ENCODE data around the gene SPDYE3. TPM values are rescaled to one million over a fixed set of nuclear protein-coding genes. Genes with fewer than 3 reads are reported as not detected.

SPDYE3 gene
- total and polyA plus RNA-seq, 2 experiments from 2014 or later: 3.4 TPM; not detected in 1

DNA sequence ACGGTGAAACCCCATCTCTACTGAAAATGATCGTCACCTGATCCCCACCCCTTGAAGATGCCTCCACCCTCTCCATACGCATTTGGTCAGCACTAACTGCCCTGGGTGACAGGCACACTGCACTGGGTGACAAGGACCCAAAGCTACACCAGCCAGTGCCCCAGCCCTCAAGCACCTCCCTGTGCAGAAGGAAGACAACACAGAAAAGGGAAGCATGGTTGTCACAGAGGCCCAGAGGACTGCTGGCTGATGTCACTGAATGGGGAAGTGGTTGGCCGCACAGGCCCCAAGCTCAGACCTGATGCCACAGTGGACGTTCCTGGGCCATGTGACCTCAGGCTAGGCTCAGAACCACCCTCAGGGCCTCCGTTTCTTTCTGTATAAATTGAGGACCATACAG is 61.6 kb downstream of the SPDYE3 start:
- no peaks in the 10 kb centered on the region for H3K4me1 ChIP-seq (ENCODE audit: insufficient read depth)
- no peaks in the 10 kb centered on the region for H3K79me2 ChIP-seq
- H3K4me2 ChIP-seq: no peak overlapping the region
- no peak overlapping the region for H3K4me3 ChIP-seq
- no peak overlapping the region for H2AFZ ChIP-seq
- DNase-seq (ENCODE audit: low spot score): no peak
- H3K9me2 ChIP-seq (replicated peaks; ENCODE audit: insufficient read depth): no peaks in the 10 kb centered on the region
- H4K20me1 ChIP-seq (ENCODE audit: insufficient read depth, poor library complexity, severe bottlenecking): no peaks in the 10 kb centered on the region
- no peaks in the 10 kb centered on the region for H3K27me3 ChIP-seq
- no peaks in the 10 kb centered on the region for H3K36me3 ChIP-seq (replicated peaks; ENCODE audit: insufficient read depth, low read depth)
- no peaks in the 10 kb centered on the region for H3K9me3 ChIP-seq (ENCODE audit: low read depth)
- no peak overlapping the region for H3K27ac ChIP-seq
- TF ChIP-seq, protein P1, sequence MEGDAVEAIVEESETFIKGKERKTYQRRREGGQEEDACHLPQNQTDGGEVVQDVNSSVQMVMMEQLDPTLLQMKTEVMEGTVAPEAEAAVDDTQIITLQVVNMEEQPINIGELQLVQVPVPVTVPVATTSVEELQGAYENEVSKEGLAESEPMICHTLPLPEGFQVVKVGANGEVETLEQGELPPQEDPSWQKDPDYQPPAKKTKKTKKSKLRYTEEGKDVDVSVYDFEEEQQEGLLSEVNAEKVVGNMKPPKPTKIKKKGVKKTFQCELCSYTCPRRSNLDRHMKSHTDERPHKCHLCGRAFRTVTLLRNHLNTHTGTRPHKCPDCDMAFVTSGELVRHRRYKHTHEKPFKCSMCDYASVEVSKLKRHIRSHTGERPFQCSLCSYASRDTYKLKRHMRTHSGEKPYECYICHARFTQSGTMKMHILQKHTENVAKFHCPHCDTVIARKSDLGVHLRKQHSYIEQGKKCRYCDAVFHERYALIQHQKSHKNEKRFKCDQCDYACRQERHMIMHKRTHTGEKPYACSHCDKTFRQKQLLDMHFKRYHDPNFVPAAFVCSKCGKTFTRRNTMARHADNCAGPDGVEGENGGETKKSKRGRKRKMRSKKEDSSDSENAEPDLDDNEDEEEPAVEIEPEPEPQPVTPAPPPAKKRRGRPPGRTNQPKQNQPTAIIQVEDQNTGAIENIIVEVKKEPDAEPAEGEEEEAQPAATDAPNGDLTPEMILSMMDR (IDR thresholded peaks at IDR 0.05; ENCODE audit: poor library complexity): no peak
- TF ChIP-seq EZH2phosphoT487 (IDR thresholded peaks at IDR 0.05; ENCODE audit: low read depth, severe bottlenecking, unreplicated experiment) (no peak), EZH2 (IDR thresholded peaks at IDR 0.05; ENCODE audit: borderline replicate concordance) (no peak)
- 82% methylated on average over 6 of the region's 6 CpGs for WGBS (ENCODE audit: low lambda C conversion rate, missing lambda C conversion rate)

DNA sequence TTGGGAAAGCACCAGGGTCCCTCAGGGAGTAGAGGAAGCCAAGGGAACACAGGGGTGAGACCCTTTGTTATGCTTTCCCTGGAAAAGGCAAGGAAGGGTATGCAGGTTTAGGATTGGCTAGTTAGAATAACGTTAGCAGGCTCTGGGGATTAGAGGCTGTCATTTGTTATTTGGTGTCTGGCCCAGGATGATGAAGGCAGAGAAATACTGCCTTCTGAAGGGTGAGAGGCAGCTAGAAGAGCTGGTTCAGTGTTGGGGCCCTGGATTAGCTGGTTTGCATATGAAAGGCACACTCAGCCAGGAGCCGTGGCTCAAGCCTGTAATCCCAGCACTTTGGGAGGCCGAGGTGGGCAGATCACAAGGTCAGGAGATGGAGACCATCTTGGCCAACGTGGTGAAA is 62.8 kb downstream of the SPDYE3 start:
- no peak overlapping the region for H3K4me3 ChIP-seq
- no peak for DNase-seq (ENCODE audit: low spot score)
- 10% methylated on average over 4 of the region's 4 CpGs for WGBS (ENCODE audit: low lambda C conversion rate, missing lambda C conversion rate)
- no peak overlapping the region for H2AFZ ChIP-seq
- TF ChIP-seq EZH2phosphoT487 (IDR thresholded peaks at IDR 0.05; ENCODE audit: low read depth, severe bottlenecking, unreplicated experiment): no peak
- TF ChIP-seq EZH2 (IDR thresholded peaks at IDR 0.05; ENCODE audit: borderline replicate concordance): no peak
- TF ChIP-seq, protein P1 (IDR thresholded peaks at IDR 0.05; ENCODE audit: poor library complexity): no peak
- H3K27ac ChIP-seq: no peak overlapping the region
- H3K36me3 ChIP-seq (replicated peaks; ENCODE audit: insufficient read depth, low read depth): no peaks in the 10 kb centered on the region
- H3K4me1 ChIP-seq (ENCODE audit: insufficient read depth): no peaks in the 10 kb centered on the region
- H3K4me2 ChIP-seq: no peak overlapping the region
- H3K9me3 ChIP-seq (ENCODE audit: low read depth): no peaks in the 10 kb centered on the region
- no peaks in the 10 kb centered on the region for H4K20me1 ChIP-seq (ENCODE audit: insufficient read depth, poor library complexity, severe bottlenecking)
- H3K9me2 ChIP-seq (replicated peaks; ENCODE audit: insufficient read depth): no peaks in the 10 kb centered on the region
- no peaks in the 10 kb centered on the region for H3K27me3 ChIP-seq
- H3K79me2 ChIP-seq: no peaks in the 10 kb centered on the region

DNA sequence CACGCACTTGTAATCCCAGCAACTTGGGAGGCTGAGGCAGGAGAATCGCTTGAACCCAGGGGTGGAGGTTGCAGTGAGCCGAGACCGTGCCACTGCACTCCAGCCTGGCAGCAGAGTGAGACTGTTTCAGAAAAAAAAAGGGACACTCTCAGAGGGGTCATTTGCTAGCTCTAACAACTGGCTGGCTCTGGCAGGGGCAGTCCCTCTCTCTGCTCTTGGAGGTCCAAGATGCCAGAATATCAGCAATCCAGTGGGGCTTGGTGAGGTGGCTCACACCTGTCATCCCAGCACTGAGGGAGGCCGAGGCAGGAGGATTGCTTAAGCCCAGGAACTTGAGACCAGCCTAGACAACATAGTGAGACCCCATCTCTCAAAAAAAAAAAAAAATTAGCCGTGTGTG is 63.2 kb downstream of the SPDYE3 start:
- 88% methylated on average over 6 of the region's 6 CpGs for WGBS (ENCODE audit: low lambda C conversion rate, missing lambda C conversion rate)
- H3K79me2 ChIP-seq: no peaks in the 10 kb centered on the region
- no peak for DNase-seq (ENCODE audit: low spot score)
- no peak overlapping the region for H2AFZ ChIP-seq
- no peak overlapping the region for H3K4me2 ChIP-seq
- H3K9me3 ChIP-seq (ENCODE audit: low read depth): no peaks in the 10 kb centered on the region
- H3K9me2 ChIP-seq (replicated peaks; ENCODE audit: insufficient read depth): no peaks in the 10 kb centered on the region
- H3K4me1 ChIP-seq (ENCODE audit: insufficient read depth): no peaks in the 10 kb centered on the region
- no peak overlapping the region for H3K27ac ChIP-seq
- H3K4me3 ChIP-seq: no peak overlapping the region
- H3K27me3 ChIP-seq: no peaks in the 10 kb centered on the region
- no peaks in the 10 kb centered on the region for H3K36me3 ChIP-seq (replicated peaks; ENCODE audit: insufficient read depth, low read depth)
- TF ChIP-seq EZH2 (IDR thresholded peaks at IDR 0.05; ENCODE audit: borderline replicate concordance) (no peak), EZH2phosphoT487 (IDR thresholded peaks at IDR 0.05; ENCODE audit: low read depth, severe bottlenecking, unreplicated experiment) (no peak)
- TF ChIP-seq, protein P1 (IDR thresholded peaks at IDR 0.05; ENCODE audit: poor library complexity): no peak
- H4K20me1 ChIP-seq (ENCODE audit: insufficient read depth, poor library complexity, severe bottlenecking): no peaks in the 10 kb centered on the region

All from hepatocyte (in vitro differentiated cells).